NCI-H2029 (cell line): ENCODE results near the gene KIAA1328.
"Not testable (repeated sequence)": the region's sequence is repeated elsewhere in the genome, so short reads cannot be mapped to it uniquely, and the experiment has no call there.

ENCODE experiments used
- DNase-seq: peaks from one replicate; lab custom pipeline; 2025; lab: John Stamatoyannopoulos, UW

Gene KIAA1328

GRCh38 chr18:36825526-36825925 lies 3.4 kb upstream of the KIAA1328 start:
- DNase-seq: no peak

- no peak for DNase-seq
Observed at GRCh38 chr18:36826556-36826955, 2.4 kb upstream of the KIAA1328 start.

GRCh38 chr18:36828157-36828629 lies 734 bp upstream of the KIAA1328 start:
- DNase-seq: no peak

- no peak for DNase-seq
Observed at GRCh38 chr18:36829362-36830157, 633 bp downstream of the KIAA1328 start.

GRCh38 chr18:36830158-36830495 lies 1.2 kb downstream of the KIAA1328 start:
- DNase-seq: no peak

GRCh38 chr18:36831139-36831538 lies 2.2 kb downstream of the KIAA1328 start:
- no peak for DNase-seq

GRCh38 chr18:36833120-36833519 lies 4.2 kb downstream of the KIAA1328 start:
- no peak for DNase-seq

GRCh38 chr18:36835927-36836326 lies 7.0 kb downstream of the KIAA1328 start:
- DNase-seq: no peak

- DNase-seq: no peak
Observed at GRCh38 chr18:36839835-36840234, 10.9 kb downstream of the KIAA1328 start.

GRCh38 chr18:36843199-36843598 lies 14.3 kb downstream of the KIAA1328 start:
- no peak for DNase-seq

- no peak for DNase-seq
Observed at GRCh38 chr18:36843784-36844183, 14.9 kb downstream of the KIAA1328 start.

GRCh38 chr18:36848609-36849008 lies 19.7 kb downstream of the KIAA1328 start:
- no peak for DNase-seq

GRCh38 chr18:36849288-36850006 lies 20.5 kb downstream of the KIAA1328 start:
- no peak for DNase-seq

GRCh38 chr18:36850527-36851201 lies 21.7 kb downstream of the KIAA1328 start:
- DNase-seq: no peak

GRCh38 chr18:36851202-36851590 lies 22.3 kb downstream of the KIAA1328 start:
- no peak for DNase-seq

- no peak for DNase-seq
Observed at GRCh38 chr18:36856815-36857214, 27.9 kb downstream of the KIAA1328 start.

- DNase-seq: no peak
Observed at GRCh38 chr18:36862182-36862581, 33.3 kb downstream of the KIAA1328 start.

GRCh38 chr18:36867056-36867455 lies 38.1 kb downstream of the KIAA1328 start:
- DNase-seq: no peak

GRCh38 chr18:36871801-36872200 lies 42.9 kb downstream of the KIAA1328 start:
- DNase-seq: no peak

- DNase-seq: no peak
Observed at GRCh38 chr18:36872329-36872728, 43.4 kb downstream of the KIAA1328 start.

GRCh38 chr18:36873826-36874225 lies 44.9 kb downstream of the KIAA1328 start:
- not testable (repeated sequence) for DNase-seq

- not testable (repeated sequence) for DNase-seq
Observed at GRCh38 chr18:36879796-36880195, 50.9 kb downstream of the KIAA1328 start.

- DNase-seq: no peak
Observed at GRCh38 chr18:36885981-36886380, 57.1 kb downstream of the KIAA1328 start.
